Endothelial cell of umbilical vein (primary cell): ENCODE data around the gene NAV2. TPM values are rescaled to one million over a fixed set of nuclear protein-coding genes. Genes with fewer than 3 reads are reported as not detected.

Experiments used
- BruUV-seq: library from RNA; stranded (reverse); fragments of 400-500 nt; replicated peaks from 2 replicates; lab custom pipeline; 2021; lab: Mats Ljungman, UMichigan
- CTCF ChIA-PET: fragments of 300-600, 350-600 bp; sonication (Branson Sonifier 250); formaldehyde crosslinking; loops from one replicate; lab custom pipeline; 2021; ENCODE audit warnings: antibody characterized with exemption, inconsistent platforms; lab: Charles Lee
- POLR2A ChIA-PET: fragments of 300-600, 350-600 bp; sonication (Branson Sonifier 250); formaldehyde crosslinking; loops from one replicate; lab custom pipeline; 2021; ENCODE audit warnings: antibody characterized with exemption, inconsistent platforms; lab: Charles Lee
- DNase-seq: peaks from one replicate; pipeline ENCODE4 v3.0.0-alpha.2; 2011; ENCODE audit warnings: low read depth, low spot score
- FAIRE-seq: peaks from 2 replicates; lab custom pipeline; 2011; peaks lifted over from hg19 to GRCh38; lab: Jason Lieb, UNC
- H2AFZ ChIP-seq: 2 replicates; pipeline ENCODE4 v1.6.0; 2012; ENCODE audit warnings: low read depth, low read length, control low read depth, inconsistent platforms
- H3K27ac ChIP-seq: 2 replicates; pipeline ENCODE4 v1.5.1; 2011; ENCODE audit warnings: low read depth, mild to moderate bottlenecking, control low read depth, low read length, moderate library complexity; ENCODE audit not compliant: insufficient read depth
- H3K27me3 ChIP-seq, 2 experiments: 2 replicates each; pipeline versions ENCODE4 v1.6.0 to v1.6.1; 2011; ENCODE audit warnings: low read length in 2 of 2, mixed read lengths in 1 of 2; ENCODE audit not compliant: control insufficient read depth in 2 of 2, insufficient read depth in 2 of 2
- H3K36me3 ChIP-seq, 2 experiments: 2 replicates in 1 of 2; 3 replicates in 1 of 2; pipeline ENCODE4 v1.5.1; 2011; ENCODE audit warnings: low read length in 2 of 2, mild to moderate bottlenecking in 1 of 2, moderate library complexity in 1 of 2; ENCODE audit not compliant: control insufficient read depth in 2 of 2, insufficient read depth in 2 of 2; ENCODE audit errors: extremely low read depth in 1 of 2
- H3K4me1 ChIP-seq: 3 replicates; pipeline ENCODE4 v1.5.1; 2011; ENCODE audit warnings: mild to moderate bottlenecking, low read length; ENCODE audit not compliant: control insufficient read depth, insufficient read depth; ENCODE audit errors: extremely low read depth
- H3K4me2 ChIP-seq: 2 replicates; pipeline ENCODE4 v1.6.1; 2011; ENCODE audit warnings: low read length, control low read depth, mixed read lengths; ENCODE audit not compliant: insufficient read depth
- H3K4me3 ChIP-seq, 3 experiments: fragments of 200-600 bp in 1 of 3; sonication (generic), shearing (Covaris generic) in 1 of 3; replicated peaks in 1 of 3; 2 replicates each; pipeline ENCODE4 v1.5.1; 2011 to 2016; ENCODE audit warnings: control low read depth in 3 of 3, low read length in 3 of 3, mild to moderate bottlenecking in 2 of 3, inconsistent platforms in 1 of 3, low read depth in 1 of 3, moderate library complexity in 1 of 3; ENCODE audit not compliant: insufficient read depth in 1 of 3
- H3K79me2 ChIP-seq: 2 replicates; pipeline ENCODE4 v1.6.0; 2012; ENCODE audit warnings: low read length, inconsistent platforms; ENCODE audit not compliant: control insufficient read depth, insufficient read depth
- H3K9ac ChIP-seq: replicated peaks from 2 replicates; pipeline ENCODE3; 2011; ENCODE audit warnings: low read length, control low read depth; ENCODE audit not compliant: insufficient read depth; ENCODE audit errors: extremely low read depth
- H3K9me1 ChIP-seq: replicated peaks from 3 replicates; pipeline ENCODE4 v1.6.0; 2011; ENCODE audit warnings: mild to moderate bottlenecking, low read length; ENCODE audit not compliant: control insufficient read depth, insufficient read depth; ENCODE audit errors: extremely low read depth
- H3K9me3 ChIP-seq: replicated peaks from 2 replicates; pipeline ENCODE4 v1.5.1; 2012; ENCODE audit warnings: low read length, inconsistent platforms; ENCODE audit not compliant: control insufficient read depth, insufficient read depth
- H4K20me1 ChIP-seq: replicated peaks from 2 replicates; pipeline ENCODE3; 2011; ENCODE audit warnings: mild to moderate bottlenecking, low read length; ENCODE audit not compliant: control insufficient read depth, insufficient read depth; ENCODE audit errors: extremely low read depth
- EZH2 ChIP-seq: IDR thresholded peaks from 2 replicates; pipeline ENCODE4 v1.6.1; 2012; ENCODE audit warnings: borderline replicate concordance, low read depth, mild to moderate bottlenecking, moderate library complexity, low read length, inconsistent platforms; ENCODE audit not compliant: severe bottlenecking
- FOS ChIP-seq: IDR thresholded peaks from 2 replicates; pipeline ENCODE4 v1.6.1; 2011; ENCODE audit warnings: mild to moderate bottlenecking, low read length, moderate library complexity, borderline replicate concordance; ENCODE audit not compliant: insufficient read depth
- GATA2 ChIP-seq: IDR thresholded peaks from 2 replicates; pipeline ENCODE4 v1.7.0; 2011; ENCODE audit warnings: low read depth, mild to moderate bottlenecking, moderate library complexity, mixed read lengths, low read length; ENCODE audit not compliant: insufficient read length, insufficient read depth
- JUN ChIP-seq: IDR thresholded peaks from 2 replicates; pipeline ENCODE4 v1.6.1; 2011; ENCODE audit warnings: borderline replicate concordance, low read depth; ENCODE audit not compliant: insufficient read length, insufficient read depth
- MYC ChIP-seq: IDR thresholded peaks from one replicate; pipeline ENCODE4 v1.6.1; 2011; ENCODE audit warnings: mild to moderate bottlenecking, low read depth, low read length
- POLR2A ChIP-seq: IDR thresholded peaks from 2 replicates; pipeline ENCODE4 v1.6.1; 2012; ENCODE audit warnings: low read depth, mild to moderate bottlenecking, control low read depth, low read length
- POLR2AphosphoS5 ChIP-seq: IDR thresholded peaks from 2 replicates; pipeline ENCODE4 v1.6.1; 2012; ENCODE audit warnings: low read depth, mild to moderate bottlenecking, control low read depth, low read length, moderate library complexity; ENCODE audit not compliant: insufficient read depth
- dilution Hi-C: fragments of 300-500 bp; cut with MboI; formaldehyde crosslinking; loops from one replicate; pipeline ENCODE4 v1.15.0; 2019; ENCODE audit warnings: low sequenced_read_pairs; ENCODE audit not compliant: extremely low pct_ligation_motif_present
- intact Hi-C: fragments of 100-400 bp; cut with micrococcal nuclease; formaldehyde crosslinking; loops from one replicate; pipeline ENCODE4 v1.10.0; 2022
- polyA plus RNA-seq, 4 experiments: library from polyadenylated mRNA; depleted of rRNA in 3 of 4; stranded (reverse) in 3 of 4; unstranded in 1 of 4; fragments of >200 nt; gene quantifications; 2 replicates each; pipeline versions ENCODE4 v1.2.1 to v1.2.3, GENCODE V29; 2011 to 2012; ENCODE audit warnings: missing spikeins in 1 of 4
- total RNA-seq: library from RNA; stranded (reverse); gene quantifications from 2 replicates; pipeline ENCODE4 v1.2.3, GENCODE V29; 2021
- TF ChIP-seq, protein P1 (sequence below), 2 donors: IDR thresholded peaks; 1 replicate in 1 of 2; 2 replicates in 1 of 2; pipeline ENCODE4 v1.5.1; 2011; ENCODE audit warnings: low read length in 2 of 2, mild to moderate bottlenecking in 2 of 2, moderate library complexity in 2 of 2, control low read depth in 1 of 2, inconsistent platforms in 1 of 2, low read depth in 1 of 2; ENCODE audit not compliant: insufficient read depth in 1 of 2; ENCODE audit errors: extremely low read depth in 1 of 2
- TF ChIP-seq, protein P2 (sequence below): IDR thresholded peaks from 2 replicates; pipeline ENCODE4 v1.6.1; 2011; ENCODE audit not compliant: insufficient read depth, insufficient read length

Gene NAV2
- total and polyA plus RNA-seq, 2 donors (not counting 3 experiments of a cell fraction or from before 2014, with no cell fraction given) = 10.9 to 68.0 TPM

DNA sequence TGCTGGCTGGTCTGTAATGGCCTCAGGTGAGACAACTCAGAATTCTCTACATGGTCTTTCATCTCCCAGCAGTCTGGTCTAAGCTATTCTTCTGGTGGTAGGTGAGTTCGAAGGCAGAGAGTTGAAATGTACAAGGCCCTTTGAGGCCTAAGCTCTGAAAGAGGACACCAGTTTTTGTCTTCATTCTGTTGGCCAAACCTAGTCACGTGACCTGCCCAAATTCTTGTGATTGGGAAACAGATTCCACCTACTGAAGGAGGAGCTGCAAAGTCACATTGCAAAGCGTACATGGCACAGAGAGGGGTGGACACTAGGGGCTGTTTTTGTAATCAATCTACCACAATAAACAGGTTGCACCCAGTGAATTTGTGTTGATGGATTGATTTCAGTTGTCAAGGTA, 193.5 kb downstream of the NAV2 start:
- intact Hi-C loops (loop anchor here (10.0 kb wide), 2 partner anchors 591 to 651 kb away; no protein-coding TSS in a partner anchor), dilution Hi-C loops (no loop called here)
- Histone ChIP-seq H3K9me1 (no peaks in the 10 kb centered on the region), H3K36me3 (no peaks in the 10 kb centered on the region), H3K79me2 (peaks cover 9% of the 10 kb centered on the region), H3K27ac (no peak overlapping the region), H4K20me1 (no peaks in the 10 kb centered on the region), H3K4me1 (no peaks in the 10 kb centered on the region), H3K27me3 (no peaks in the 10 kb centered on the region), H3K4me2 (no peak overlapping the region), H2AFZ (no peak overlapping the region), H3K9me3 (no peaks in the 10 kb centered on the region), H3K4me3 (no peak overlapping the region), H3K9ac (no peak overlapping the region)
- TF ChIP-seq GATA2 (no peak), POLR2A (no peak), POLR2AphosphoS5 (no peak), EZH2 (no peak), FOS (no peak), MYC (no peak), JUN (no peak)
- TF ChIP-seq, protein P1, sequence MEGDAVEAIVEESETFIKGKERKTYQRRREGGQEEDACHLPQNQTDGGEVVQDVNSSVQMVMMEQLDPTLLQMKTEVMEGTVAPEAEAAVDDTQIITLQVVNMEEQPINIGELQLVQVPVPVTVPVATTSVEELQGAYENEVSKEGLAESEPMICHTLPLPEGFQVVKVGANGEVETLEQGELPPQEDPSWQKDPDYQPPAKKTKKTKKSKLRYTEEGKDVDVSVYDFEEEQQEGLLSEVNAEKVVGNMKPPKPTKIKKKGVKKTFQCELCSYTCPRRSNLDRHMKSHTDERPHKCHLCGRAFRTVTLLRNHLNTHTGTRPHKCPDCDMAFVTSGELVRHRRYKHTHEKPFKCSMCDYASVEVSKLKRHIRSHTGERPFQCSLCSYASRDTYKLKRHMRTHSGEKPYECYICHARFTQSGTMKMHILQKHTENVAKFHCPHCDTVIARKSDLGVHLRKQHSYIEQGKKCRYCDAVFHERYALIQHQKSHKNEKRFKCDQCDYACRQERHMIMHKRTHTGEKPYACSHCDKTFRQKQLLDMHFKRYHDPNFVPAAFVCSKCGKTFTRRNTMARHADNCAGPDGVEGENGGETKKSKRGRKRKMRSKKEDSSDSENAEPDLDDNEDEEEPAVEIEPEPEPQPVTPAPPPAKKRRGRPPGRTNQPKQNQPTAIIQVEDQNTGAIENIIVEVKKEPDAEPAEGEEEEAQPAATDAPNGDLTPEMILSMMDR (IDR thresholded peaks at IDR 0.05; ENCODE audit: extremely low read depth in 1 of 2, insufficient read depth in 1 of 2, low read depth in 1 of 2, low read length in 2 of 2) = no peak
- TF ChIP-seq, protein P2, sequence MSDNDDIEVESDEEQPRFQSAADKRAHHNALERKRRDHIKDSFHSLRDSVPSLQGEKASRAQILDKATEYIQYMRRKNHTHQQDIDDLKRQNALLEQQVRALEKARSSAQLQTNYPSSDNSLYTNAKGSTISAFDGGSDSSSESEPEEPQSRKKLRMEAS = no peak
- FAIRE-seq (no peak), DNase-seq (no peak)
- ChIA-PET POLR2A (no interaction called here), CTCF (interaction anchor here (0.6 to 9.4 kb wide), 11 partner anchors 9 to 835 kb away, joined by 3 to 91 read pairs (median 3); no protein-coding TSS in a partner anchor)
- no TSS peak for BruUV-seq
